GM12878 (cell line): Measurements from ENCODE around the gene RYR2.

Experiments used
- MTA3 ChIP-seq: IDR thresholded peaks from 2 replicates; pipeline ENCODE4 v1.6.1; 2012; ENCODE audit warnings: low read length, inconsistent platforms, borderline replicate concordance
- NFYB ChIP-seq: IDR thresholded peaks from 2 replicates; pipeline ENCODE4 v1.6.1; 2011; ENCODE audit warnings: low read depth, mild to moderate bottlenecking, low read length, improper control_type of control experiment, moderate library complexity; ENCODE audit not compliant: insufficient read depth
- POLR2A ChIP-seq: IDR thresholded peaks from 2 replicates; pipeline ENCODE4 v1.6.1; 2011; ENCODE audit warnings: low read depth, mild to moderate bottlenecking, low read length
- SRF ChIP-seq, 2 experiments: IDR thresholded peaks; 2 replicates each; pipeline ENCODE4 v1.6.1; 2011; ENCODE audit warnings: low read depth in 2 of 2, low read length in 2 of 2, mild to moderate bottlenecking in 1 of 2, moderate library complexity in 1 of 2
- TCF7 ChIP-seq: IDR thresholded peaks from 2 replicates; pipeline ENCODE4 v1.6.1; 2014; ENCODE audit warnings: antibody characterized with exemption, borderline replicate concordance
- YY1 ChIP-seq: IDR thresholded peaks from 2 replicates; pipeline ENCODE4 v1.6.1; 2011; ENCODE audit warnings: low read depth, mild to moderate bottlenecking, low read length
- ZNF274 ChIP-seq: IDR thresholded peaks from one replicate; pipeline ENCODE4 v1.8.0; 2011; ENCODE audit not compliant: insufficient read length, insufficient read depth
- TF ChIP-seq, protein P1 (sequence below), 3 experiments: IDR thresholded peaks in 2 of 3; conservative IDR thresholded peaks in 1 of 3; 2 replicates each; pipeline ENCODE4 v1.5.1; 2011; ENCODE audit warnings: low read depth in 3 of 3, low read length in 3 of 3, mild to moderate bottlenecking in 3 of 3, control low read depth in 2 of 3, moderate library complexity in 2 of 3, inconsistent platforms in 1 of 3, mixed read lengths in 1 of 3; ENCODE audit not compliant: control insufficient read depth in 2 of 3, insufficient read depth in 1 of 3; ENCODE audit errors: extremely low read depth in 1 of 3
- TF ChIP-seq, protein P2 (sequence below): fragments of 450-650 bp; IDR thresholded peaks from 2 replicates; pipeline ENCODE4 v1.6.1; 2017; ENCODE audit warnings: antibody characterized with exemption, mild to moderate bottlenecking, moderate library complexity
- TF ChIP-seq, protein P3 (sequence below): fragments of 450-650 bp; IDR thresholded peaks from 2 replicates; pipeline ENCODE4 v1.6.1; 2017; ENCODE audit warnings: borderline replicate concordance

DNA sequence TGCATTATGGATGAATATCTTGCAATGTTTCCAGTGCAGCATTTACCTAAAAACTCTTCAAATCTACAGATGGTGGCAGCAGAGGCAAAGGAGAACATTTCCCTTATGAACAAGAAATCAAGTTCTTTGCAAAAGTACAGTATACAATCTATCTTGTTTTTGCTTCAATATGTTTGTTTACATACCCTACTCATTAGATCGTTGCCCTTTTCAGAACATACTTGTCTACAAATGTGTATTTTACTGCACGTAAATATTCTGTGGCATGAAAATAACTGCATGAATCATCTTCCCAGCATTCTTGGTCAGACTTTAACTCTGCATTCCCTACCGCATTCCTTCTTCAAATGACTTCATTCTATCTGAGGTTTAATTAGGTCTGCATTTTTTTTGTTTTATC is 636.0 kb downstream of the RYR2 start:
- no peak for TF ChIP-seq POLR2A
- TF ChIP-seq, protein P1, sequence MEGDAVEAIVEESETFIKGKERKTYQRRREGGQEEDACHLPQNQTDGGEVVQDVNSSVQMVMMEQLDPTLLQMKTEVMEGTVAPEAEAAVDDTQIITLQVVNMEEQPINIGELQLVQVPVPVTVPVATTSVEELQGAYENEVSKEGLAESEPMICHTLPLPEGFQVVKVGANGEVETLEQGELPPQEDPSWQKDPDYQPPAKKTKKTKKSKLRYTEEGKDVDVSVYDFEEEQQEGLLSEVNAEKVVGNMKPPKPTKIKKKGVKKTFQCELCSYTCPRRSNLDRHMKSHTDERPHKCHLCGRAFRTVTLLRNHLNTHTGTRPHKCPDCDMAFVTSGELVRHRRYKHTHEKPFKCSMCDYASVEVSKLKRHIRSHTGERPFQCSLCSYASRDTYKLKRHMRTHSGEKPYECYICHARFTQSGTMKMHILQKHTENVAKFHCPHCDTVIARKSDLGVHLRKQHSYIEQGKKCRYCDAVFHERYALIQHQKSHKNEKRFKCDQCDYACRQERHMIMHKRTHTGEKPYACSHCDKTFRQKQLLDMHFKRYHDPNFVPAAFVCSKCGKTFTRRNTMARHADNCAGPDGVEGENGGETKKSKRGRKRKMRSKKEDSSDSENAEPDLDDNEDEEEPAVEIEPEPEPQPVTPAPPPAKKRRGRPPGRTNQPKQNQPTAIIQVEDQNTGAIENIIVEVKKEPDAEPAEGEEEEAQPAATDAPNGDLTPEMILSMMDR (IDR thresholded peaks at IDR 0.05 in 2 of 3, conservative IDR thresholded peaks at IDR 0.05 in 1 of 3; ENCODE audit: control insufficient read depth in 2 of 3, extremely low read depth in 1 of 3, insufficient read depth in 1 of 3, low read depth in 3 of 3, low read length in 3 of 3): peak in 1 of 3 experiments; percentile 11; a peak in 1 of 6 replicates
- TF ChIP-seq, protein P2, sequence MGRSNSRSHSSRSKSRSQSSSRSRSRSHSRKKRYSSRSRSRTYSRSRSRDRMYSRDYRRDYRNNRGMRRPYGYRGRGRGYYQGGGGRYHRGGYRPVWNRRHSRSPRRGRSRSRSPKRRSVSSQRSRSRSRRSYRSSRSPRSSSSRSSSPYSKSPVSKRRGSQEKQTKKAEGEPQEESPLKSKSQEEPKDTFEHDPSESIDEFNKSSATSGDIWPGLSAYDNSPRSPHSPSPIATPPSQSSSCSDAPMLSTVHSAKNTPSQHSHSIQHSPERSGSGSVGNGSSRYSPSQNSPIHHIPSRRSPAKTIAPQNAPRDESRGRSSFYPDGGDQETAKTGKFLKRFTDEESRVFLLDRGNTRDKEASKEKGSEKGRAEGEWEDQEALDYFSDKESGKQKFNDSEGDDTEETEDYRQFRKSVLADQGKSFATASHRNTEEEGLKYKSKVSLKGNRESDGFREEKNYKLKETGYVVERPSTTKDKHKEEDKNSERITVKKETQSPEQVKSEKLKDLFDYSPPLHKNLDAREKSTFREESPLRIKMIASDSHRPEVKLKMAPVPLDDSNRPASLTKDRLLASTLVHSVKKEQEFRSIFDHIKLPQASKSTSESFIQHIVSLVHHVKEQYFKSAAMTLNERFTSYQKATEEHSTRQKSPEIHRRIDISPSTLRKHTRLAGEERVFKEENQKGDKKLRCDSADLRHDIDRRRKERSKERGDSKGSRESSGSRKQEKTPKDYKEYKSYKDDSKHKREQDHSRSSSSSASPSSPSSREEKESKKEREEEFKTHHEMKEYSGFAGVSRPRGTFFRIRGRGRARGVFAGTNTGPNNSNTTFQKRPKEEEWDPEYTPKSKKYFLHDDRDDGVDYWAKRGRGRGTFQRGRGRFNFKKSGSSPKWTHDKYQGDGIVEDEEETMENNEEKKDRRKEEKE: no peak
- TF ChIP-seq SRF (IDR thresholded peaks at IDR 0.05; ENCODE audit: low read depth in 2 of 2, low read length in 2 of 2): no peak
- TF ChIP-seq YY1: no peak
- TF ChIP-seq NFYB: no peak
- TF ChIP-seq ZNF274: no peak
- no peak for TF ChIP-seq TCF7
- TF ChIP-seq, protein P3, sequence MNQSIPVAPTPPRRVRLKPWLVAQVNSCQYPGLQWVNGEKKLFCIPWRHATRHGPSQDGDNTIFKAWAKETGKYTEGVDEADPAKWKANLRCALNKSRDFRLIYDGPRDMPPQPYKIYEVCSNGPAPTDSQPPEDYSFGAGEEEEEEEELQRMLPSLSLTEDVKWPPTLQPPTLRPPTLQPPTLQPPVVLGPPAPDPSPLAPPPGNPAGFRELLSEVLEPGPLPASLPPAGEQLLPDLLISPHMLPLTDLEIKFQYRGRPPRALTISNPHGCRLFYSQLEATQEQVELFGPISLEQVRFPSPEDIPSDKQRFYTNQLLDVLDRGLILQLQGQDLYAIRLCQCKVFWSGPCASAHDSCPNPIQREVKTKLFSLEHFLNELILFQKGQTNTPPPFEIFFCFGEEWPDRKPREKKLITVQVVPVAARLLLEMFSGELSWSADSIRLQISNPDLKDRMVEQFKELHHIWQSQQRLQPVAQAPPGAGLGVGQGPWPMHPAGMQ: no peak
- no peak for TF ChIP-seq MTA3
